Prostate gland (tissue), 2 donors: ENCODE data around the gene OR6Q1.

Source experiments
- POLR2A ChIP-seq: fragments of 450-650 bp; IDR thresholded peaks from one replicate; pipeline ENCODE4 v1.6.1; 2016; ENCODE audit warnings: antibody characterized with exemption, mild to moderate bottlenecking
- POLR2AphosphoS5 ChIP-seq: sonication (generic); formaldehyde crosslinking; IDR thresholded peaks from one replicate; pipeline ENCODE4 v1.6.1; 2017; ENCODE audit warnings: antibody characterized with exemption
- TF ChIP-seq, protein P1 (sequence below), 4 experiments: fragments of 200-600 bp in 2 of 4; fragments of 450-650 bp in 2 of 4; sonication (generic) in 2 of 4; IDR thresholded peaks; 1 replicate in 3 of 4; 2 replicates in 1 of 4; pipeline ENCODE4 v1.5.1; 2016 to 2019; ENCODE audit warnings: antibody characterized with exemption in 4 of 4, mild to moderate bottlenecking in 2 of 4, moderate library complexity in 2 of 4

DNA sequence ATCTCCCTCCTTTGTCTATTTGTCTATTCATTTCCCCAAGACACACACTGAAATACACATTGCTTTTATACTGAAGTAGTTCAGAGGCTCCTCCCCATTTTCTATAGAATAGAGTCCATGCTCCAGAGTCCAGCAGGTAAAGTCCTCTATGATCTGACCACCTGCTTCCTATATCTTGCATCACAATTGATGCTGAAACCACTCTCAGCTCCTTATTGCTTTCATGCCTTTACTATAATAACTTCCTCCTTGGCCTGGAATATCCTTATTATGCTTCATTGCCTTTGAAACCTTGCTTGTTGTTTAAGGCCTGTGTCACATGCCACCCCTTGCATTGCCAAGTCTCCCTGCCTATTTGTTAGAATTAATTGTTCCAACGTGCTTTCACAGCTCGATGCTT is 12.6 kb downstream of the OR6Q1 start:
- TF ChIP-seq, protein P1, sequence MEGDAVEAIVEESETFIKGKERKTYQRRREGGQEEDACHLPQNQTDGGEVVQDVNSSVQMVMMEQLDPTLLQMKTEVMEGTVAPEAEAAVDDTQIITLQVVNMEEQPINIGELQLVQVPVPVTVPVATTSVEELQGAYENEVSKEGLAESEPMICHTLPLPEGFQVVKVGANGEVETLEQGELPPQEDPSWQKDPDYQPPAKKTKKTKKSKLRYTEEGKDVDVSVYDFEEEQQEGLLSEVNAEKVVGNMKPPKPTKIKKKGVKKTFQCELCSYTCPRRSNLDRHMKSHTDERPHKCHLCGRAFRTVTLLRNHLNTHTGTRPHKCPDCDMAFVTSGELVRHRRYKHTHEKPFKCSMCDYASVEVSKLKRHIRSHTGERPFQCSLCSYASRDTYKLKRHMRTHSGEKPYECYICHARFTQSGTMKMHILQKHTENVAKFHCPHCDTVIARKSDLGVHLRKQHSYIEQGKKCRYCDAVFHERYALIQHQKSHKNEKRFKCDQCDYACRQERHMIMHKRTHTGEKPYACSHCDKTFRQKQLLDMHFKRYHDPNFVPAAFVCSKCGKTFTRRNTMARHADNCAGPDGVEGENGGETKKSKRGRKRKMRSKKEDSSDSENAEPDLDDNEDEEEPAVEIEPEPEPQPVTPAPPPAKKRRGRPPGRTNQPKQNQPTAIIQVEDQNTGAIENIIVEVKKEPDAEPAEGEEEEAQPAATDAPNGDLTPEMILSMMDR (IDR thresholded peaks at IDR 0.05) = no peak
- TF ChIP-seq POLR2A (no peak), POLR2AphosphoS5 (no peak)
